Gastroesophageal sphincter (tissue), 3 donors: ENCODE data around the gene BCL2L12.

ENCODE experiments used
- CTCF ChIP-seq, 4 experiments: fragments of 200-600 bp in 2 of 4; fragments of 450-650 bp in 2 of 4; sonication (generic) in 1 of 4; IDR thresholded peaks; one replicate each; pipeline ENCODE4 v1.5.1; 2017 to 2019; ENCODE audit warnings: antibody characterized with exemption in 4 of 4, mild to moderate bottlenecking in 2 of 4, moderate library complexity in 2 of 4
- EP300 ChIP-seq: sonication (generic); formaldehyde crosslinking; IDR thresholded peaks from one replicate; pipeline ENCODE4 v1.6.1; 2017; ENCODE audit warnings: antibody characterized with exemption, mild to moderate bottlenecking
- POLR2A ChIP-seq, 2 donors: fragments of 450-650 bp; IDR thresholded peaks; one replicate each; pipeline ENCODE4 v1.6.1; 2017; ENCODE audit warnings: antibody characterized with exemption in 2 of 2, mild to moderate bottlenecking in 2 of 2, moderate library complexity in 1 of 2
- POLR2AphosphoS5 ChIP-seq: sonication (generic); formaldehyde crosslinking; IDR thresholded peaks from one replicate; pipeline ENCODE4 v1.6.1; 2017; ENCODE audit warnings: antibody characterized with exemption

- TF ChIP-seq EP300 (no peak), POLR2AphosphoS5 (no peak), CTCF (IDR thresholded peaks at IDR 0.05) (no peak), POLR2A (IDR thresholded peaks at IDR 0.05) (no peak)
Observed at GRCh38 chr19:49645995-49646394, 19.7 kb upstream of the BCL2L12 start.
